WTC11 (cell line): ENCODE results near the gene LGALS8.
A peak's percentile ranks its signal among the peaks of the same experiment; 100 is the strongest.

ENCODE experiments used
- CREB1 ChIP-seq: sonication (generic); formaldehyde crosslinking; IDR thresholded peaks from 2 replicates; pipeline ENCODE4 v1.8.0; 2023; ENCODE audit warnings: mild to moderate bottlenecking, missing genetic modification reagents
- CTCF ChIP-seq: fragments of 200-600 bp; IDR thresholded peaks from 2 replicates; pipeline ENCODE4 v1.8.0; 2022; ENCODE audit warnings: antibody characterized with exemption
- ESRRA ChIP-seq: sonication (generic); formaldehyde crosslinking; IDR thresholded peaks from 2 replicates; pipeline ENCODE4 v1.8.1; 2022; ENCODE audit warnings: mild to moderate bottlenecking, missing genetic modification reagents, borderline replicate concordance
- FOXJ3 ChIP-seq: sonication (generic); formaldehyde crosslinking; IDR thresholded peaks from 2 replicates; pipeline ENCODE4 v1.9.0; 2021; ENCODE audit warnings: missing genetic modification reagents, mild to moderate bottlenecking, borderline replicate concordance
- IRF1 ChIP-seq: sonication (generic); formaldehyde crosslinking; IDR thresholded peaks from 2 replicates; pipeline ENCODE4 v1.8.0; 2023; ENCODE audit warnings: missing genetic modification reagents
- NFYB ChIP-seq: sonication (generic); formaldehyde crosslinking; conservative IDR thresholded peaks from 2 replicates; pipeline ENCODE4 v1.8.0; 2022; ENCODE audit warnings: low read depth, missing genetic modification reagents
- TEAD4 ChIP-seq: sonication (generic); formaldehyde crosslinking; IDR thresholded peaks from 2 replicates; pipeline ENCODE4 v1.8.0; 2022; ENCODE audit warnings: mild to moderate bottlenecking, missing genetic modification reagents
- USF1 ChIP-seq: sonication (generic); formaldehyde crosslinking; IDR thresholded peaks from 2 replicates; pipeline ENCODE4 v1.8.0; 2022; ENCODE audit warnings: mild to moderate bottlenecking, missing genetic modification reagents
- TF ChIP-seq, protein P1 (sequence below): sonication (generic); formaldehyde crosslinking; IDR thresholded peaks from 2 replicates; pipeline ENCODE4 v1.8.1; 2022; ENCODE audit warnings: mild to moderate bottlenecking, moderate library complexity, missing genetic modification reagents
- TF ChIP-seq, protein P2 (sequence below): sonication (generic); formaldehyde crosslinking; IDR thresholded peaks from 2 replicates; pipeline ENCODE4 v1.8.1; 2023; ENCODE audit warnings: mild to moderate bottlenecking, moderate library complexity, missing genetic modification reagents

DNA sequence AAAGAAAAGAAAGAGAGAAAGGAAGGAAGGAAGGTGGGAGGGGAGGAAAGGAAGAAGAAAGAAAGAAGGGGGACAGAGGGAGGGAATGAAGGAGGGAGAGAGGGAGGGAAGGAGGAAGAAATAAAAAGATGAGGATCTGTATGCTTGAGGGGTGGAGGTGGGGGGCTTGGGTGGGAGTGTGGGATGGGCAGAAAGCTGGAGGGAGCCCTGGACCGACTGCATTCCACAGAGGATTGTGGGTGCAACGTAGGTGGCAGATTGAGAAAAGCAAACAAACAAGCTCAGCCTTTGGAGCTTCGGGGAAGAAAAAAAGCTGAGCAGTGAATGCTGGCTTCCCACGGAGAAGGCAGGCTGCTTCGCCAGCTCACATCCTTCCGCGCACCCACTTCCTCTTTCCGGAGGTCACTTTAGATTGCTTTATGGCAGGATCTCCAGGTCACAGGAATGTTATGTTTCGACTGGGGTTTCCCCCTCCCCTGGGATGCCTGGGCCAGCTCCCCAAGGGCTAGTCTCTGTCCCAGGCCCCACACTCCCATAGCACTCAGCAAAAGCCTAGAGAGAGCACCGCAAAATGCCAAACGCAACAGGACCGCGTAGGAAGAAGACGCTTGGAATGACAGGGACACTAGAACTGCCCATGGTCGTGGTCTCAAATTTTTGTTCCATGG lies 20.7 kb upstream of the LGALS8 start:
- TF ChIP-seq, protein P1, sequence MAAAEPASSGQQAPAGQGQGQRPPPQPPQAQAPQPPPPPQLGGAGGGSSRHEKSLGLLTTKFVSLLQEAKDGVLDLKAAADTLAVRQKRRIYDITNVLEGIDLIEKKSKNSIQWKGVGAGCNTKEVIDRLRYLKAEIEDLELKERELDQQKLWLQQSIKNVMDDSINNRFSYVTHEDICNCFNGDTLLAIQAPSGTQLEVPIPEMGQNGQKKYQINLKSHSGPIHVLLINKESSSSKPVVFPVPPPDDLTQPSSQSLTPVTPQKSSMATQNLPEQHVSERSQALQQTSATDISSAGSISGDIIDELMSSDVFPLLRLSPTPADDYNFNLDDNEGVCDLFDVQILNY (CRISPR knock-in tag), result no peak
- TF ChIP-seq NFYB (CRISPR knock-in tag), result no peak
- no peak for TF ChIP-seq CTCF
- TF ChIP-seq TEAD4 (CRISPR knock-in tag), result peak; percentile 24; the same call in 1 of the 2 replicates
- TF ChIP-seq FOXJ3, result no peak
- TF ChIP-seq IRF1 (CRISPR knock-in tag), result no peak
- TF ChIP-seq ESRRA, result no peak
- TF ChIP-seq USF1 (CRISPR knock-in tag), result no peak
- no peak; the same call in 1 of the 2 replicates for TF ChIP-seq CREB1 (CRISPR knock-in tag)
- TF ChIP-seq, protein P2, sequence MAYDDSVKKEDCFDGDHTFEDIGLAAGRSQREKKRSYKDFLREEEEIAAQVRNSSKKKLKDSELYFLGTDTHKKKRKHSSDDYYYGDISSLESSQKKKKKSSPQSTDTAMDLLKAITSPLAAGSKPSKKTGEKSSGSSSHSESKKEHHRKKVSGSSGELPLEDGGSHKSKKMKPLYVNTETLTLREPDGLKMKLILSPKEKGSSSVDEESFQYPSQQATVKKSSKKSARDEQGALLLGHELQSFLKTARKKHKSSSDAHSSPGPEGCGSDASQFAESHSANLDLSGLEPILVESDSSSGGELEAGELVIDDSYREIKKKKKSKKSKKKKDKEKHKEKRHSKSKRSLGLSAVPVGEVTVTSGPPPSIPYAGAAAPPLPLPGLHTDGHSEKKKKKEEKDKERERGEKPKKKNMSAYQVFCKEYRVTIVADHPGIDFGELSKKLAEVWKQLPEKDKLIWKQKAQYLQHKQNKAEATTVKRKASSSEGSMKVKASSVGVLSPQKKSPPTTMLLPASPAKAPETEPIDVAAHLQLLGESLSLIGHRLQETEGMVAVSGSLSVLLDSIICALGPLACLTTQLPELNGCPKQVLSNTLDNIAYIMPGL, result no peak
